Large intestine (tissue), 3 donors: Measurements from ENCODE around the gene TNFRSF8. TPM values are rescaled to one million over a fixed set of nuclear protein-coding genes. Genes with fewer than 3 reads are reported as not detected.
A peak's percentile ranks its signal among the peaks of the same experiment; 100 is the strongest.

Source experiments
- DNase-seq, 2 donors: peaks; one replicate each; pipeline versions ENCODE4 v3.0.0 to v3.0.0-alpha.2; 2013
- H3K27ac ChIP-seq: one replicate; pipeline ENCODE4 v1.5.1; 2013; ENCODE audit warnings: low read length
- H3K27me3 ChIP-seq: 2 replicates; pipeline ENCODE4 v1.6.1; 2013; ENCODE audit warnings: low read length; ENCODE audit not compliant: control insufficient read depth, insufficient read depth
- H3K36me3 ChIP-seq: 2 replicates; pipeline ENCODE4 v1.6.1; 2013; ENCODE audit warnings: low read length; ENCODE audit not compliant: control insufficient read depth, insufficient read depth
- H3K4me1 ChIP-seq: one replicate; pipeline ENCODE4 v1.6.1; 2013; ENCODE audit warnings: low read length; ENCODE audit not compliant: control insufficient read depth, insufficient read depth
- H3K4me3 ChIP-seq: one replicate; pipeline ENCODE4 v1.5.1; 2013; ENCODE audit warnings: low read length
- H3K9me3 ChIP-seq: one replicate; pipeline ENCODE4 v1.6.1; 2013; ENCODE audit warnings: mild to moderate bottlenecking, low read depth, low read length, moderate library complexity; ENCODE audit not compliant: control insufficient read depth
- WGBS: methylation state at CpG from one replicate; pipeline ENCODE4 v1.1.5; 2013; ENCODE audit warnings: low lambda C conversion rate; ENCODE audit not compliant: insufficient coverage; 5-methylcytosine and 5-hydroxymethylcytosine counted together
- polyA plus RNA-seq: library from polyadenylated mRNA; unstranded; fragments of 120-200 nt; gene quantifications from one replicate; pipeline ENCODE4 v1.2.1, GENCODE V29; 2013

TNFRSF8 gene
- polyA plus RNA-seq, 1 donor, result 0.25 TPM

DNA sequence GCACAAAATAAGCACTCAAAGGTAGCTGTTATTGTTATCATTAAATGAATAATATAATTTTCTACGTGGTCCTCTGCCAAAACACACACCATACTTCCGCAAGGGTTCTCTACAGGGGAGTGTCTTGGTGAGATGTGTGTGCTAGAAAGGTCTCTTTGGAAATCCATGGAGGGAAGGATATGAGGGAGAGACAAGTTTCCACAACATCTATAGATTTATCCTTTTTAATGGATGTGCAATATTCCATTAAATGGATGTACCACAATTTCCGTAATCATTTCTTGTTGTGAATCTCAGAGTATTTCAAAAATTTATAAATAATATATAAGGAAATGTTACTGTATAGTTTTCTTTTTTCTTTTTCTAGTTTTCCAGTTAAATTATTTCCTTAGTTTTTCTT lies 2.6 kb upstream of the TNFRSF8 start:
- H3K9me3 ChIP-seq, result peaks cover 2% of the 10 kb centered on the region
- H3K4me1 ChIP-seq, result no peaks in the 10 kb centered on the region
- no peak overlapping the region for H3K27ac ChIP-seq
- H3K36me3 ChIP-seq, result no peaks in the 10 kb centered on the region
- peaks cover 49% of the 10 kb centered on the region for H3K27me3 ChIP-seq
- H3K4me3 ChIP-seq, result no peak overlapping the region
- no peak for DNase-seq
- WGBS, result 91% methylated on average over 1 of the region's 3 CpGs

DNA sequence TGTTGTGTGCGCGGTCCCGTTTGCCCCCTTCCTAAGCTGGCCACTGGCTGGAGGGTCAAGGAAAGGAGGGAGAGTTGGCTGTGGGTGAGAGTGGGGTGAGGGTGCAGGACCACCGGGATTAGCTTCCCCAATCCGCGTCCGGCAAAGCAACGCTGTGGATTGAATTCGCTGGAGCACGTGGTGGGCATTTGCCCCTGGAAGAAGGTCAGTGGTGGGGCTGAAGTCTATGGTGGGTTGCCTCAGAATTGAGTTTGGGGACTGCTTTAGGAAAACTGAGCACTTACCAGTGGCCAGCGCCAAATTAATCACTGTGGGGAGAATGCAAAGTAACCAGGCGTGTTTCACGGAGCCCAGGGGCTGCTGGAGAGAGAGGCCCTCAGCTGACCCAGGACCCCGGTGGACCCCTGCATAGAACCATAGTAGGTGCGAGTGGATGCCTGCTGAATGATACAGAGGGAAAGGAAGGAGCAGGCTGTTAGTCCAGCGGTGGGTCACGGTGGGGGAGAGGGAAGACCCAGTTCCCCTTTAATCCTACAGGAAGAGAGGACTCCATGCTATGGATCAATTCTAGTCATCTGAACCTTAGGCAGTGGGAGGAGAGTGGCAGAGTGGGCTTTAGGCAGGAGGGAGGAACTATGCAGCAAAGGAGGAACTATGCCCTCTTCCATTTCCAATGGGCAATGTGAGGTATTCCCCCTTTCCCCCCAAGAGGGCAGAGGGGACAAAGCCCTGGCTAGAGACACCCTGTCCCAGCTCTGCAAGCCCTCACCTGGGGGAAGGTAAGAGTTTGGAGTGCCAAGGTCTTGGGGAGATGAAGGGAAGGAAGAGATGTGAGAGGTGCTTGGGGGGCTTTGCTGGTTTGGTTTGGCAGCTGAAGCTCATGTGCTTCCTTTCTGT lies 1.2 kb downstream of the TNFRSF8 start:
- H3K36me3 ChIP-seq, result no peaks in the 10 kb centered on the region
- no peak overlapping the region for H3K4me3 ChIP-seq
- H3K27me3 ChIP-seq, result peaks cover 66% of the 10 kb centered on the region
- peaks cover 2% of the 10 kb centered on the region for H3K9me3 ChIP-seq
- H3K4me1 ChIP-seq, result no peaks in the 10 kb centered on the region
- no peak for DNase-seq
- WGBS, result no CpG with 5 or more reads among the region's 17 CpGs
- H3K27ac ChIP-seq, result no peak overlapping the region

DNA sequence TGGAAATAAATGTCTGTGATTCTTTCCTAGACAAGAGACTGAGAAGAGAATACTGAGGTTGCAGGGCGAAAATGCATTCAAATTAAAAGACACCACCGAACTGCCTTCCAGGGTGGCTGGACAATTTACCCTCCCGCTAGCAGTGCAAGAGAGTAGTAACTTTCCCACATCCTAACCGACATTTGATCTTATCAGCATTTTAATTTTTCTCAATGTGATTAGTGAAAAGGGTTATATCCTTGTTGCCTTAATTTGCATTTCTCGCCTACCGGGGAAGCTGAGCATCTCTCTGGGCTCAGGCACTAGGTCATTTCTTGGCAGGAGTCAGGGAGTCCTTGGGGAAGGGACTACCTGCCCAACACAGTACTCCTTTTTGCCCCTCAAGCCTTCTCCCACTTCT lies 2.8 kb downstream of the TNFRSF8 start:
- Histone ChIP-seq H3K27ac (no peak overlapping the region), H3K27me3 (peaks cover 65% of the 10 kb centered on the region), H3K36me3 (no peaks in the 10 kb centered on the region), H3K4me3 (no peak overlapping the region), H3K4me1 (no peaks in the 10 kb centered on the region), H3K9me3 (peaks cover 2% of the 10 kb centered on the region)
- no peak for DNase-seq
- WGBS, result no CpG with 5 or more reads among the region's 6 CpGs

DNA sequence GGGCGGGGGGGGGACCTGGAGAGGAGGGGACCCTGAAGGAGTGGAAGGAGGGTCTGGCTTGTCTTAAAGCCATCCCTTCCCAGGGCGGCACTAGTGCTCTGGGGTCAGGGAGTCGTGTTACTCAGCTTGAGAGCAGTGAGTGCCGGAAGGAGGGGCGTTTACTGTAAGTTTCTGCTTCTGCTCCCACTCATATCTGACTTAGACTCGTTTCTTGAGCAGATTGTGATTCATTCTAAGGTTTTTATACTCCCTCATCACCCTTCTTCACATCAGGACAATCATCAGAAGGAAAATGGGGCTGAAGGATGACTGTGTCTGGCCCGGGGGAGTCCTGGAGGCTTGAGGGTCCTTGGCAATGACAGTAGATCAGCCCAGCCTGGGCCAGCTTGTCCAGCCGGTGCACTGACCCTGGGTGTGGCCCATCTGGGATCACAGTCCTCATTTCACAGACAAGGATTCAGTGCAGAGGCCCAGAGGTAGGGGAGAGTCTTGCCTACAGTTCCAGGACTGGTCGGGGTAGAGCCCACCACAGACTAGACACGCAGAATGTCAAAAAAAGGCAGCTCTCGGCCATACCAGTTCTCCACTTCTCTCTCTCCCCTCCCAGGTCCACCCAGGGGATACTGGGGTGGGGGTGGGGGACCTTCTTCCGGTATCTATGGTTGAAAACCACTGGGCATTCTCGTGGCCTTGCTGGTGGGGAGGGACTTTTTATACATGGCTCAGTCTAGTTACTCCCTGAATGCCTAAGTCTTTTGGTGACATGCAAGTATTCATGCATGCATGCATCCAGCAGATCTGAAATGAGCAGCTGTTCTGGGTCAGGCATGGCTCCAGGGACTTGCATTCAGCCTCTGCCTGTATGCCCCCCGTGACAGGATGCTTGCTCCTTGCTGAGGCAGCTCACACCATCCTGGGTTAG lies 5.1 kb downstream of the TNFRSF8 start:
- no peaks in the 10 kb centered on the region for H3K4me1 ChIP-seq
- peaks cover 48% of the 10 kb centered on the region for H3K27me3 ChIP-seq
- DNase-seq, result peak in 1 of 2 donors; percentile 17
- no peak overlapping the region for H3K4me3 ChIP-seq
- H3K27ac ChIP-seq, result no peak overlapping the region
- no peaks in the 10 kb centered on the region for H3K36me3 ChIP-seq
- no CpG with 5 or more reads among the region's 14 CpGs for WGBS
- no peaks in the 10 kb centered on the region for H3K9me3 ChIP-seq

DNA sequence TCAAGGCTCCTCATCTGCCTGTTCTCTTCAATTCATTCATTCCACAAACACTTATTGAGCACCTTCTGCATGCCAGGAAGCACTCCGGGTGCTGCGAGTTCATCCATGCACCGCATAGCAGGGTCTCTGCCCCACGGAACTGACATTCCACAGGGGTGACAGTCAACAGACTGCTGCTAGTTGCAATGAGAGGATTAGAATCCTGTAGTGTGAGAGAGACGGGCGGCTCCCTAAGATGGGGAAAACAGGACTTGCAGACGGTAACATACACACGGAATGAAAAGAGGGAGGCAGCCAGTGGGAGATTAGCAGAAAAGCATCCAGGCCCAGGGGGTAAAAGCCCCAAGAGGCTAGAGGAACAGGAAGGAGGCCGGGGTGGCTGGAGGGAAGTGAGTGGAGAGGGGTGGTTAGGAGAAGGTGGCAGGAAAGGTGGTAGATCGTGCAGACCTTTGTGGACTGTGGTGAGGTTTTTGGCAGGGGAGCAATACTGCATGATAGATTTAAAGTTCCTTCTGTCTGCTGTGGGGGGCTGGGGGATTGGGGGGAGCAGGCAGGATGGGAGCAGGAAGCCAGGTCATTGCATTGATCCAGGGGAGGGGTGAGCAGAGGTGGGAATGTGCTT lies 6.6 kb downstream of the TNFRSF8 start:
- peaks cover 33% of the 10 kb centered on the region for H3K27me3 ChIP-seq
- no peaks in the 10 kb centered on the region for H3K36me3 ChIP-seq
- no peak overlapping the region for H3K4me3 ChIP-seq
- no peaks in the 10 kb centered on the region for H3K9me3 ChIP-seq
- no peaks in the 10 kb centered on the region for H3K4me1 ChIP-seq
- H3K27ac ChIP-seq, result no peak overlapping the region
- DNase-seq, result no peak
- WGBS, result 63% methylated on average over 3 of the region's 10 CpGs

DNA sequence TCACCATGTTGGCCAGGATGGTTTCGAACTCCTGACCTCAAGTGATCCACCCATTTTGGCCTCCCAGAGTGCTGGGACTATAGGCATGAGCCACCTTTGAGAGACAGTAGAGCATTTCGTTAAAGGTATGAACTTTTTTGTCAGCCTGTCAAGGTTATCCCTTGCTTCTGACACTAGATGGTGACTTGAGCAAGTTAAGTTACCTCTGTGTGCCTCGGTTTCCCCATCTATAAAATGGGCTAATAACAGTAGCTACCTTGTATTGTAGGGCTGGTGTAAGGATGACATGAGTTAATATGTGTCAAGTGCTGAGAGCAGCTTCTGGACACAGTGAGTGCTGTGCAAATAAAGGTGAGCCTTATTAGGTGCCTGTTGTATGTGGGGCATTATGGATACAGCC lies 8.8 kb downstream of the TNFRSF8 start:
- H3K27me3 ChIP-seq, result peaks cover 15% of the 10 kb centered on the region
- no peaks in the 10 kb centered on the region for H3K4me1 ChIP-seq
- WGBS, result no CpG with 5 or more reads among the region's 3 CpGs
- H3K9me3 ChIP-seq, result no peaks in the 10 kb centered on the region
- DNase-seq, result no peak
- H3K36me3 ChIP-seq, result no peaks in the 10 kb centered on the region
- H3K4me3 ChIP-seq, result no peak overlapping the region
- no peak overlapping the region for H3K27ac ChIP-seq

DNA sequence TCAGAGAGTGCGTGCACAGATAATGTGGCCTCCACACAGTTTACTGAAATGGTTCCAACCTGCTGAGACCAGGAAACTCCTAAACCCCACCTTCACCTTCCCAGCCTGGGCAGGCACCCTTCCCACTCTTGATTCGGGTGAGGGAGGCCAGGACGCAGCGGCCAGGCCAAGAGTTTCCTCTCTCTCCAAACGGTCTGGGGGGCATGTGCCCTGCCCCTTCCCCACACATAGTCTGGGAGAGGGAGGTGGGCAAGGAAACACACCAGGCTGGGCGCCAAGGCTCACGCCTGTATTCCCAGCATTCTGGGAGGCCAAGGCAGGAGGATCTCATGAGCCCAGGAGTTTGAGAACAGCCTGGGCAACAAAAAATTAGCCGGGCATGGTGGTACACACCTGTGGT lies 9.6 kb downstream of the TNFRSF8 start:
- Histone ChIP-seq H3K4me3 (no peak overlapping the region), H3K4me1 (no peaks in the 10 kb centered on the region), H3K27ac (no peak overlapping the region), H3K36me3 (no peaks in the 10 kb centered on the region), H3K9me3 (no peaks in the 10 kb centered on the region), H3K27me3 (peaks cover 16% of the 10 kb centered on the region)
- no peak for DNase-seq
- no CpG with 5 or more reads among the region's 8 CpGs for WGBS

DNA sequence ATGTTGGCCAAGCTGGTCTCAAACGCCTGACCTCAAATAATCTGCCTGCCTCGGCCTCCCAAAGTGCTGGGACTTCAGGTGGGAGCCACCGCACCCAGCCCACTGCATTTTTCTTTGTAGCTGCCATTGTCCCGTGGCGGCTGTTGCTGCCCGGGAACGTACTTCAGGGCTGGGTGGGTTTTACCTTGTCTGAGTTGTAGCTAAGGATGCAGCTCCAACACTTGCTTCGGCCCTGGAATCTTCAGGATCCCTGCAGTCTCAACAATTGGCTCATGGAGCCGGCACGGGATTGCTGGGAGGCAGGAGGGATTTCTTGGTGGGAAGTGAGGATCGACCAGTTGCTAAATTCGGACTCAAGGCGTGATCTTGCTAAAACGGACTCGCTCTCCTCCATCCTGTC lies 10.7 kb downstream of the TNFRSF8 start:
- DNase-seq, result no peak
- no CpG with 5 or more reads among the region's 15 CpGs for whole genome bisulfite sequencing
- no peak overlapping the region for H3K27ac ChIP-seq
- H3K36me3 ChIP-seq, result no peaks in the 10 kb centered on the region
- H3K4me3 ChIP-seq, result no peak overlapping the region
- no peaks in the 10 kb centered on the region for H3K4me1 ChIP-seq
- peaks cover 15% of the 10 kb centered on the region for H3K27me3 ChIP-seq
- H3K9me3 ChIP-seq, result no peaks in the 10 kb centered on the region

DNA sequence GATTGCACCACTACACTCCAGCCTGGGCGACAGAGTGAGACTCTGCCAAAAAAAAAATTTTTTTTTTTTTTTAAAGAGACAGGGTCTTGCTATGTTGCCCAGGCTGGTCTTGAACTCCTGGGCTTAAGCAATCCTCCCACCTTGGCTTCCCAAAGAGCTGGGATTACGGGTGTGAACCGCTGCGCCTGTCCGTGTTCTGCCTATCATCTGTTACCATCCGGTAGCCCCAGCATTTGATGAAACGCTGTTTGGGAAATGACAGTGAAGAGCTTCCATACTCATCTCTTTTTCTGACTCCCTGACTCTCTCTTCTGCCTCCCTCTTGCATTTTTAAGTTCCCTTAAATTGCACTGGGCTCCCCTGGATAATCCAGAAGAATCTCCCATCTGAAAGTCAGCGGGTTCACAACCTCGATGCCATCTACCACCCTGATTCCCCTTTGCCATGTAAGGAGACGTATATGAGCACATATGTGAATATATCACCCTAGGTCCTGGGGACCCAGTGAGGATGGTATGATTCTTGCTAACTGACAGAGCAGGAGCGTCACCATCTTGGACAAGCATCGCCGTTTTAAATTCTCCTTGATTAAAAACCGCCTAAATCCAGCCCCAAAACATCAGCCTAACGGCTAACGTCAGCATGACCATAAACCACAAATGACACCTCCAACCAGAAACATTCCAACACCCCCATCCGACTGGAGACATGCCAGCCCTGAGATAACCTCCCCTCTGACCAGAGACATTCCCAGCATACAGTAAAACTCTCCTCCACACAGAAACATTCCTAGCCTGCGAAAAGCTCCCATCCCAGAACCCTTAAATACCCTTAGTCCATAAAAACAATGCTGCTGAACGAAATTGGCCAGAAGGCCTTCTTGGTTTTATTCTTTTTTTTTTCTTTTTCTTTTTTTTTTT lies 12.4 kb downstream of the TNFRSF8 start:
- no peaks in the 10 kb centered on the region for H3K36me3 ChIP-seq
- H3K4me3 ChIP-seq, result no peak overlapping the region
- no peaks in the 10 kb centered on the region for H3K9me3 ChIP-seq
- no peak for DNase-seq
- peaks cover 9% of the 10 kb centered on the region for H3K27me3 ChIP-seq
- peaks cover 3% of the 10 kb centered on the region for H3K4me1 ChIP-seq
- 71% methylated on average over 1 of the region's 19 CpGs for WGBS
- no peak overlapping the region for H3K27ac ChIP-seq
